HTR-8/SVneo (cell line): ENCODE data around the gene FOXK2.

Experiments
- DNase-seq: peaks from one replicate; pipeline ENCODE4 v3.0.0; 2011; ENCODE audit warnings: low spot score, mixed read lengths; ENCODE audit not compliant: insufficient read length
- FAIRE-seq: peaks from 2 replicates; lab custom pipeline; 2011; peaks lifted over from hg19 to GRCh38; lab: Jason Lieb, UNC

The FOXK2 gene

DNA sequence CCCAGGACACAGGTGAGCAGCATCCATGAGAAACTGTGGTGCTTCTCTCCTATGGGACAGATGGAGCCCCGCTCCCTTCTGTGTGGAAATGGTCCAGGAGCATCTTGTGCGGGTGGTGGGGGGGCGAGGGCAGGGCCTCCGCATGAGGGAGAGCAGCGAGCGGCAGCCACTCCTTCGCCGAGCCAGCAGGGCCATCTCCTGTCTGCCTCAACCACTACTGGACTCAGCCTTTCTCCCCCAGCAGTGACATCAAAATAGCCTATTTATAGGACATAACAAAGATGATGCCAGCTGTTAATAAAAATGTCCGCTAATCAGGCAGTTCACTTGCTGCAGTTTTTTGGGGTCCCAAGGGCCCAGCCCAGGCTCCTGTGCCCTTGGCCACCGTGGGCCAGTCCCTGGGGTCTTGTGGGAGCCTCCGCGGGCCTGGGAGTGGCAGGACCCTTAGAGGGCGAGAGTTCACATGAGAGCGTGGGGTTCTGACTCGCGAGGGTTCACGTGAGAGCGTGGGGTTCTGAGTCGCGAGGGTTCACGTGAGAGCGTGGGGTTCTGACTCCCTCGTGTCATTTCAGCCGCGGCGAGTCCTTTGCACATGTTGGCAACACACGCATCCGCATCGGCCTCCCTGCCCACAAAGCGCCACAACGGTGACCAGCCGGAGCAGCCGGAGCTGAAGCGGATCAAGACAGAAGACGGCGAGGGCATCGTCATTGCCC, 81.4 kb downstream of the FOXK2 start:
- FAIRE-seq (no peak), DNase-seq (no peak)

DNA sequence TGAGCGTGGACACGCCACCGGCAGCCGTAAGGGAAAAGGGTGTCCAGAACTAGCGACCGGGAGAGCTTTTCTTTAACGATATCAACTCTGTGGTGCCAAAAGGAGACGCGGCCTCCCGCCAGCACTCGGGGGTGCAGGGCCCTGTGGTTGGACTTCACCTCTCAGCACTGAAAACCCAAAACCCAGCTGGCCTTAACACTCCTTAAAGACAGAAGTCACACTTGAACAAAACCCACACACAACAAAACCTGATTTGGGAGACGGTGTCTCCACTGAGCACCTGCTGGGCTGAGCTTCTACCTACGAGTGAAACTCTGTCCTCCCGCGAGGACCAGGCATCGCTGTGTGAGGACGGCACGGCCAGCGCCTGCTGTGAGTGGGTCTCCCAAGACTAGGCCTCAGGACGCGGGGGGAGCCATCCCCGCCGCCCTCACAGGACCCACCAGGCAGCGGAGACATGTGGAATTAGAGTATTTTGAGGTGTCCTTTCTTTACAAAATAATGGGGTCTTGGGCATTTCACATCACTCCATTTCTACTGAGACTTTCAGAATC, 82.0 kb downstream of the FOXK2 start:
- DNase-seq, result no peak
- FAIRE-seq, result no peak

DNA sequence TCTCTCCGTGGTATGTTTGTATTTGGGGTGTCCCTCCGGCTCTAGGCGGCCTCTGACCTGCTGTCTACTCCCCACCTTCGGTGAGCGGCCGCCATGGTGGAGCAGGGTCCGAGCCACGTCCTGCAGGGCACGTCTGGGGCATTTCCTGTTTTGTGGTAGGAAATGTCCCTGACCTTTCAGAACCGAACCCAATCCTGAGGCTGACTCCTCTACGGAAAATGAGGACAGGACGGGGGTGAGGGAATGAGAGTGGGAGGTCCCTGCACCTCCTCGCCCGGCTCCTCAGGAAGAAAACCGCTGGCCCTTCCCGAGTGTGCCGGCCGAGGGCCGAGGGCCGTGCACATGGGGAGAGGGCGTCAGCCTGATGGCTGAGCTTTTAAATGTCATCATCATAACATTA, 83.0 kb downstream of the FOXK2 start:
- FAIRE-seq, result no peak
- no peak for DNase-seq

DNA sequence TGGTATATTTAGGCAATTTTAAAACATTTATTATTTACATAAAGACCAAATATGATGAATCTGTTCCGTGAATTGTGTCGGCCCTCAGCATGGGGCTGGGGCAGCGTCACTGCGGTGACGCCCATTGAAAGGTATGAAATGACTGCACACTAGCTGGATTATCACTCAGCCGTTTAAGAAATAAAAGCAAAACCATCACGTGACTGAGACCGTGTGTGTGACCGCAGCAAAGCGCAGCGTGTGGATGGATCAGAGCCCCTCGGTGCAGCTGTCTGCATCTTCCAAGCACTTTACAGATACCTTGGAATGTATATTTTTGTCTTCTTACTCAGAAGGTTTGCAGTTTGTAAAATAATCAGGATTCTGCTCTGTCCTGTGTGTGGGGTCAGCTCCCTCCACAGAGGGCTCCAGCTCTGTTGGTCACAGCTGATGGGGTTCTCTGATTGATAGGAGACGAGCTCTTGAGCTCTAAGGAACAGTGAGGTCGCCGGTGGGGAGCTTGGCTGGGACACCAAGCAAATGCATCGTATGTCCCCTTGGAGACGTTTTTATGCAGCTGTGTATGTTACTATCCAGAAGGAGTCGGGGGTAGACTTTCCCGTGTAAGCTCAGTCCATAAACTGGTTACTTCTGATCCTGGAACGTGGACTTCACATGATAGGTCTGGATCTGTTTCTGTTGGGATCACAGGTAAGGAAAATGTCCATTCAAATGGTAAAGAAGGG, 83.6 kb downstream of the FOXK2 start:
- FAIRE-seq (no peak), DNase-seq (no peak)

DNA sequence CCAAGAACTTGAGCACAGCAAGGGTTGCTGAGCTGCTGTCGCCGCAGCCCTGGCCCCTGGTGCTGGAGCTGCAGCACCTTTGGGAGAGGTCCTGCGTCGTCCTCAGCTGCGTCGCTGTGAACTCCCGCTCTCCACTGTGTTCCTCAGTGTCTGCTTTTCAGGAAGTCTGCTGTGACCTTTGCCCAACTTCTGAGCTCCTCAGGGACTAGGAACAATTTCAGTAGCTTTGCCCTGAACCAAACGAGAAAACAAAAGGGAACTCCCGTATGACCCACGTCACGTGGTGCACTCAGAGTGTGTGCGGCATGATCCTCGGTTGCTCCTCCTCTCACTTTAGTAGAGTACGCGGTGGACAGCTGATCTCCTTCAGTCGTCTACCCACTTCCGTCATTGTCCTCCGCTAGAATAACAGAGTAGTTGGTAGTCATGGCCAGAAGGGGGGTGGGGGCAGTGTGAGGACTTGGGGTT, 84.5 kb downstream of the FOXK2 start:
- no peak for FAIRE-seq

DNA sequence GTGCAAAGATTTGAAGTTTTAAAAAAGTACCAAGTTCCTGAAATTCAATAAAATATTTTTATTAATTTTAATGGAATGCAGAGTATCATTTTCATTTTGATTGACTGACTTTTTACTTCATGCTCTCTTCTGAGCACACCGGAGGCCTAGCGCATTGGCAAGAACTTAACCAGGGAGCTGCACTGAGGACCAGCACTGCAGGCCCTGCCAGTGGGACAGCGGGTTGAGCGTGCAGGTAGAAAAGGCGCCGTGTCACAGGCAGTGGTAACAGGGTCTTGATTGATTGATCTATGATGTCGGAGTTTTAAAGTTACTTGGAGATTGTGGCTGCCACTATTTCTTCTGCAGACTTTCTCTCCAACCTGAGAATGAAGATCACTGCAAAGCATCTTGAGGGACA, 85.0 kb downstream of the FOXK2 start:
- DNase-seq (no peak), FAIRE-seq (no peak)

More for the DNA sequence above, 84.5 kb downstream of the FOXK2 start:
- DNase-seq, result no peak

DNA sequence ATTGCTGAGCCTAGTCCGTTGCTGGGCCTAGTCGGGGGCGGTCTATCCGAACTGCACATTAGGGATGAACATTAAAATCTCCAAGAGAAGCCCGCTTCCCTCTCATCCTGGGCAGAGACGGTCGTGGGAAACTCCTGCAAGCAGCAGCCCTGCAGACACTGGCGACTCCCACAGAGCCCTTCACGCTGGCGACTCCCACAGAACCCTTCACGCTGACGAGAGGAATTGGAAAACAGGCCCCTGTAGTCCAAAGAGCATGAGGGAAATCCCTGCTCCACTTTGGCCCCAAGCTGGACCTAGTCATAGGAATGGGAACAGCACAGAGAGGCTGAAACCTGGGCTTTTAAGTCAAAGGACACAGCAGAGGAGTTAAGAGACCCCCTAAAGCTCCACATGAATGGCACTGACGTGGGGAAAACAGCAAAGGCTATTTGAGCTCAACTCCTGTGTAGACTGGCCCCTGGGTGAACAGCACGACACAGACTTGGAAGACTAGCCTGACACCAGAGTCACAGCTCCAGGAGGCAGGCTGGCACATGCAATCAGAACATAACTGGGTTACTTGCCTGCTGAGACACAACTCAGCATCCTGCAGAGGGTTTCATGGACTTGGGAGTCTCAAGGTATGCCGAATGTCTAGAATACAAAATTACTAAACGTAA, 86.5 kb downstream of the FOXK2 start:
- FAIRE-seq (no peak), DNase-seq (no peak)

DNA sequence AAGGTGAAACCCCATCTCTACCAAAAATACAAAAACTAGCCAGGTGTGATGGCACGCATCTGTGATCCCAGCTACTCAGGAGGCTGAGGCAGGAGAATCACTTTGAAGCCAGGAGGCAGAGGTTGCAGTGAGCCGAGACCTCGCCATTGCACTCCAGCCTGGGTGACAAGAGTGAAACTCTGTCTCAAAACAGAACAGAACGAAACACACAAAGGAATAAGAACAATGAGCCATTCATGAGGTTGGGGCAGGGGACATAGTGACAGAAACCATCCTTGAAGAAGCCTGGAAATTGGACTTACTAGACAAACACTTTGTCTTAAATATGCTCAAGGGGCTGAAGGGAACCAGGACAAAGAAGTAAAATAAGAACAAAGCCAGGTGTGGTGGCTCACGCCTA, 89.3 kb downstream of the FOXK2 start:
- FAIRE-seq, result no peak
- DNase-seq, result no peak

DNA sequence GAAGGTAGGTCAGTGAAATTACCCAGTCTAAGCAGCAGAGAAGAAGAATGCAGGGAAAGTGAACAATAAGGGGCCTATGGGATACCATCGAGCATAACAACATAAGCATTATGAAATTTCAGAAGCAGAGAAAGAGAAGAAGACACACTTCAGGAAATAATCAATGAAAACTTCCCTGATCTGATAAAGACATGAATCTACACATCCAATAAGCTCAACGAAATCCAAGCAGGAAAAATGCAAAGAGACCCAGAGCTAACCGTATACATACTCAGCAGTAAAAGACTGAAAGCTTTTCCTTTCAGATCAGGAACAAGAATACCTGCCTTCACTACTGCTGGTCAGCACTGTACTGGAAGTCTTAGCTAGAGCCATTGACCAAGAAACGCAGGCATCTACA, 90.1 kb downstream of the FOXK2 start:
- FAIRE-seq, result no peak
- DNase-seq, result no peak

DNA sequence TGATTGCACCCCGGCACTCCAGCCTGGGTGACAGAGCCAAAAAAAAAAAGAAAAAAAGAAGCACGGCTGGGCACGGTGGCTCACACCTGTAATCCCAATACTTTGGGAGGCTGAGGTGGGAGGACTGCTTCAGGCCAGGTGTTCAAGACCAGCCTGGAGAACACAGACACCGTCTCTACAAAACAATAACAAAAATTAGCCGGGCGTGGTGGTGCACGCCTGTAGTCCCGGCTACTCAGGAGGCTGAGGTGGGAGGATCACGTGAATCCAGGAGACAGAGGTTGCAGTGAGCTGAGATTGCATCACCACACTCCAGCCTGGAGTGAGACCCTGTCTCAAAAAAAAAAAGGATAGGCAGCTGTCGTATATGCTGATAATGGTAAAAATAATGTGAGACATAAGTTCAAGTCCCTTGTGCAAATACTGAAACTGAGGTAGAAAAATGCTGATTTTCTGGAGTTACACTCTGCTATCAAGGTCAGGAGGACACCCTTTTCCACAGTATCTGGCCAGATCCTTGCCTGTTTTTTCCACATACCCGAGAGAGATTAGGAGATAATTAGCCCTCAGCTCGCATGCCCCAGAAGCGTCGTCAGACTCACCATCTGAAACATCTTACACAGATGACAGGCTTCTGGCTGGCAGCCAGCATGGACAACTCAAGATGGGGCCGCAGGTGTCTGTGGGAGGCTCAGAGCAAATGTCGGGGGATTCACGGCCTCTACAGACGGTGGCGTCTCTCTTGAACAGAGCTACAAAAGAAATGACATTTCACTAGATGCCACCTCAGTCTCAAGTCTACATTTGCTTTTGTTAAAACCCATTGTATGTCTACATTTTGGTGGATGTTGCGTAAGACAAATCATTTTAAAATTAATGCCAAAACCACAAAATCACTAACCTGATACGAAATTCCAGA, 91.9 kb downstream of the FOXK2 start:
- FAIRE-seq, result no peak
- no peak for DNase-seq

DNA sequence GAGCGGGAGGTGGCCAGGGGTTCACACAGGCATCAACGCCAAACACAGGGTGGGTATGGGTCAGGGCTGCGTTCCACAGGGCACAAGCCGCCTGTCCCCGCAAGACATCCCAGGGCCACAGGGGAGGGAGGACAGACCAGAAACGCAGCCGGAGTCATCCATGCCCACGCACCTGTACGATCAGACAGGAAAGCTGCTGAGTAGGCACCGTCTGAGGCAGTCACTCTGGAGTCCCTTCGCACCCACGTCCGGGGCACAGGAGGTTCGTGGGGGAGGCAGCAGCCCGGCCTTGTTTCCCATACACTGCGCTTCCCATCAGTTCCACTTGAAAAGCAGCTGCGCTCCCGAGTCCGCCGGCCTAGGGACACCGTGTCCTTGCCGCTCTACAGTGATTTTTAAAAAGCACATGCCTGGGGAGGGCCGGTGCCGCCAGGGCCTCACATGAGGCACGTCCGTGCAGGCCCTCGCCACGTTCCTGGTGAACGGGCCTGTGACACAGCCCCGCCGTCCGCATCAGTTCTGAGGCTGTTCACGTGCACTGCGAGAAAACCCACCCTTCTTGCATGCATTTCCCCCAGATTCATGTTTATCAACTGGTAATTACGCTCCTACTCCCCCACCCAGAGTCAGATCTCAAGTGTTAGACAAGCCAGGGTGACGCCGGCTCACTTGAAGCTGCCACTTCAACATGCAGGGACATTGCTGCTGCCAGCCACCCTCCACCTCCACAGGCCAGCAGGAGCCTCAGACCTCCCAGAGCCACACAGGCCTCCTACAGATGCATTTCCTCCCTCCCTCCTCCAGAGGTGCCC, 94.0 kb downstream of the FOXK2 start:
- DNase-seq, result no peak
- FAIRE-seq, result no peak

DNA sequence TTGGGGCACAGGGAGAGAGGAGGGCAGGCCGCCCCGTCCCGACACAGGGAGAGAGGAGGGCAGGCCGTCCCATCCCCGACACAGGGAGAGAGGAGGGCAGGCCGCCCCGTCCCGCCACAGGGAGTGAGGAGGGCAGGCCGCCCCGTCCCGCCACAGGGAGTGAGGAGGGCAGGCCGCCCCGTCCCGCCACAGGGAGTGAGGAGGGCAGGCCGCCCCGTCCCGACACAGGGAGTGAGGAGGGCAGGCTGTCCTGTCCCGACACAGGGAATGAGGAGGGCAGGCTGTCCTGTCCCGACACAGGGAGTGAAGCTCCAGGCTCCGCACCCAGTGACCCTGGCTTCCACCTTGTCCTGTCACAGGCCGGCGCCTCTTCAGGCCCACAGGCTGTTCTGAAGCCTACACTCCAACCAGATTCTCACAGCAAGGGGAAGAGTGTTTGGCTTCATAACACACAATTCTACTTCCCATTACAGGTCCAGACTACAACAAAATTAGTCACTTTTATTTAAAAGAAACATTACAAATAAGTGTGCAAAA, 94.6 kb downstream of the FOXK2 start:
- no peak for FAIRE-seq
- DNase-seq, result no peak

DNA sequence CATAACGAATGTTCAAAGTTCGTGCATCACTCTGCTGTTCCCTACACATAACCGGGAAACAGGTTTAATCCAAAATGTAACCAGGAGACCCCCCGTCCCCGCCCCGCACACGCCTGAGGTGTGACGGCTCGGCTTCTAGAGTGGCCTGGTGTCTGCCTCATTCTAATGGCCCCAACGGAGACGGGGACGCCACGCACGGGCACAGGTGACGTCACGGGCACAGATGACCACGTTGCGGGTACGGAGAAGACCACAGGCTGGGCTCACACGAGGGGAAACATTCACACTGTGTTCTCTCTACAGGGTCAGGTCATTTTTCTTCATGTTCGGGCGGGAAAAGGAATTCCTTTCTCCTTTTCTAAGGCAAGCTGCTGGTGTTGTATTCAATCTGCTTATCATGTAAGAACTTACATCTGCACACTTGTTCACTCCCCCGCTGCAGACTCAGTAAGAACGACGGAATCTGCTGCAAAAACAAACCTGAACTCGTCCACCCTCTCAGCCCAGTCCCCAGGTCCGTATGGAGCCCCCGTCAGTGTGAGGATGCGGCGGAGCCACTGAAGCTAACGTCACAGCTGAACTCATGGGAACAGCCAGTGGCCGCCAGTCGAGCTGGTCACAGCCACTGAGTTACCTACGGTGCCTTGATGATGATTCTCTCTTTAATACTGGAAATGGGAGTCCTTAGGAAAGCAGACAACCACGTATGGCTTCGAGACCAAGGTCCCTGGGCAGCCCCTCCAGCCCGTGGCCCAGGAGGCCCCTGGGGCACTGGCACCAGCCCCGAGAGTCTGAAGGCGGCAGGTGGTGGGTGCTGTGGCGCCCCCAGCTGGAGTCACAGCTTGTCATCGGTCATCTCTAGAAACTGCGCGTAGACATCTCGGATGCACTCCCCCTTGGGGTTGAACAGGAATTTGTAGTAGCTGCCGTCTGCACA, 95.8 kb downstream of the FOXK2 start:
- no peak for FAIRE-seq
- DNase-seq, result no peak

DNA sequence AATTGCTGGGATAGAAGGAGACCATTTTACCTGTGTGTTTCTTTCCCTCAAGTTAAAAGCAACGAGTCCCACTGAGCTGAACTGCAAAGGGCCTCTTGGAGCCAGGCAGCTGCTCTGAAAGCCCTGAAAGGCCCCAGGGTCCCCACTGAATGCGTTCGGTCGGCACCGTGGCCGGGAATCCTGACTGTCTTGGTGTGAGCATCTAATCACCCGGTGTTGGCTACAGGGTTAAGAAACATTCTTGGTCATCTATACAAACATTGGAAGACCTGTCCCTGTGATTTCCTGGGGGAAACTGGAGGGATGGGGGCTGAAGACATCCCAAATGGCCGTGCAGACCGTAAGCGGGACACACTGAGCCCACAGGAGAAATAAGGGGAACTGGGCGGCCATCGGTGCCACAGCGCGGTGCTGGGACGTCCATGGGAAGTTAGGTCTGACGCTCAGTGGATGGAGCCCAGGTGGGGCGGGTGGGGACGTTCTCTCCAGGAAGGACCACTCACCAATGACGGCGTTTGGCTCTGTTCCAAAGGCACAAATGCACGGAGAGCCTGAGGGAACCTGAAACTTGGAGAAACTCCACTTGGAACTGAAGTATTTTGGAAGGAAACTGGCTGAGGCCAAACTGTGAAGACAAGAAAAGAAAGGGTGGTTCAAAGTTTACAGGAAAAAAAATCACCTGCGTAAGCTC, 96.6 kb downstream of the FOXK2 start:
- DNase-seq, result no peak
- FAIRE-seq, result no peak

DNA sequence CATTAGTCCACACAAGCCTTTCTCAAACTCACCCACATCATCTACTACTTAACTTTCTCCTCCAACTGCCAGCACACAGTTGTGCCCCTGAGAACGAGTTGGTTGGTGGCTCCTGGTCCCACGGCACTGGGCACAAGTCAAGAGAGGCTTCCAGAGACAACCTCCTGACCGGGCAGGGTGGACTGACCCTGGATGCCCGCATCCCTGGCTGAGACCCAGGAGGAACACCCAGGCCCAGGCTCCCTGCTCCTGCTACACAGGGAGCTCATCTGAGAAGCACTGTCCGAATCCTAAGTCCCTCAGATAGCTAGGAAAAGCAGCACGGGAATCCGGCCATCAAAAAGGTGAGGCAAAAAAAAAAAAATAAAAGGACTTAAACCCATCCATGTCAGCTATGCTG, 99.7 kb downstream of the FOXK2 start:
- DNase-seq, result no peak
- FAIRE-seq, result no peak

DNA sequence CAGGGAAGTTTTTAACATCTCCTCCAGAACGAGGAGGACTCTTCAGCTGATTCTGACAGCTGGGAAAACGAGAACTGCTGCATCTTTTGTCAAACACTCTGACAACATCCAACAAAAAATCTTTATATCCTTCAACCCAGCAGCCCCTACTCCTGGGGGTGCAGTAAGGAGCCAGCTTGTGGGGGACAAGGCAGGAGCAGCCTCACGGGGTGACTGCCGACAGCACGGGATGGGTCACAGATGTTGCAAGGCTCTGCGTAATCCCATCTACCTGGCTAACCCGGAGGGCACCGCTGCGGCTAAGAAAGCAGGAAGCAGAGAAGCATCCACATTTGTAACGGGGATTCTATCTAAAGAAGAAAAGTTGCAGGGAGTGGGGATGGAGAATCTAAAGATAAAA, 100.1 kb downstream of the FOXK2 start:
- DNase-seq (no peak), FAIRE-seq (no peak)

DNA sequence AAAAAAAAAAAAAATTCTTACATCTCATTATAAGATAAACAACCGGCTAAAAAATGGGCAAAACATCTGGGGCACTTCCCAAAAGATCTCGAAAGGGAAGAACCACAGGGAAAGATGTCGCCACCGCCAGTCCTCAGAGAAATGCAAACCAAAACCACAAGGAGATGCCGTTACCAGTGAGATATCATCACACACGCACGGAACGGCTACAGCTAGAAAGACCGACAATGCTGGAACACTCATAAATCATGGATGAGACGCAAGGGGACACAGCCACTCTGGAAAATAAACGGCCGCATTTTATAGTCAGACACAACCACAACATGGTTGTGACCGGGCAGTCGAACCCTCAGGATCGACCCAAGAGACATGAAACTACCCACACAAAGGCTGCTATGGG, 104.2 kb downstream of the FOXK2 start:
- no peak for FAIRE-seq
- DNase-seq, result no peak
